Measurements from ENCODE around the gene PRMT3.

- TF ChIP-seq CTCF (optimal IDR thresholded peaks at IDR 0.05 in 1 of 3, IDR thresholded peaks at IDR 0.05 in 1 of 3, conservative IDR thresholded peaks at IDR 0.05 in 1 of 3; ENCODE audit: extremely low read depth in 1 of 3, insufficient read depth in 2 of 3, low read length in 3 of 3) (no peak), EZH2 (IDR thresholded peaks at IDR 0.05; ENCODE audit: low read length) (no peak)
Observed at GRCh38 chr11:20474882-20475517, 87.5 kb downstream of the PRMT3 start.
